Activated CD4-positive, alpha-beta T cell treated with anti-CD3 and anti-CD28 coated beads, Interleukin-2, amount 50 U/mL, for 16 hours (primary cell): ENCODE measurements around the gene ADD3.

Source experiments
- DNase-seq: peaks from one replicate; pipeline ENCODE4 v3.0.0-alpha.2; 2020

Gene ADD3

GRCh38 chr10:110007701-110008517, at the start of gene ADD3:
TSS of gene ADD3 (plus strand) at chr10:110007984. CDS start at chr10:110100654, 92,670 bp downstream.
- DNase-seq: peak; percentile 89

- no peak for DNase-seq
These were observed 49.7 kb upstream of the ADD3 start for GRCh38 chr10:109958059-109958458.

GRCh38 chr10:109959259-109960145, 48.3 kb upstream of the ADD3 start:
- DNase-seq: no peak

- no peak for DNase-seq
These were observed 47.1 kb upstream of the ADD3 start for GRCh38 chr10:109960682-109961081.

- no peak for DNase-seq
These were observed 46.4 kb upstream of the ADD3 start for GRCh38 chr10:109961174-109962001.

- DNase-seq: no peak
These were observed 45.5 kb upstream of the ADD3 start for GRCh38 chr10:109962247-109962646.

GRCh38 chr10:109963439-109963838, 44.3 kb upstream of the ADD3 start:
- DNase-seq: no peak

- no peak for DNase-seq
These were observed 43.5 kb upstream of the ADD3 start for GRCh38 chr10:109964318-109964717.

GRCh38 chr10:109966961-109967738, 40.6 kb upstream of the ADD3 start:
- DNase-seq: no peak

- DNase-seq: no peak
These were observed 40.1 kb upstream of the ADD3 start for GRCh38 chr10:109967739-109968088.

- DNase-seq: no peak
These were observed 38.6 kb upstream of the ADD3 start for GRCh38 chr10:109968953-109969759.

GRCh38 chr10:109969760-109970346, 37.9 kb upstream of the ADD3 start:
- DNase-seq: no peak

GRCh38 chr10:109971634-109972033, 36.1 kb upstream of the ADD3 start:
- no peak for DNase-seq

GRCh38 chr10:109972372-109973001, 35.3 kb upstream of the ADD3 start:
- DNase-seq: no peak

GRCh38 chr10:109973326-109973829, 34.4 kb upstream of the ADD3 start:
- no peak for DNase-seq

- no peak for DNase-seq
These were observed 33.1 kb upstream of the ADD3 start for GRCh38 chr10:109974504-109975191.

- DNase-seq: no peak
These were observed 32.3 kb upstream of the ADD3 start for GRCh38 chr10:109975244-109976190.

- DNase-seq: no peak
These were observed 31.1 kb upstream of the ADD3 start for GRCh38 chr10:109976681-109977080.
